Uterus (tissue), 2 donors: ENCODE measurements around the gene PHKG1.

Experiments
- POLR2A ChIP-seq, 2 donors: fragments of 450-650 bp; IDR thresholded peaks; one replicate each; pipeline ENCODE4 v1.6.1; 2016; ENCODE audit warnings: antibody characterized with exemption in 2 of 2, mild to moderate bottlenecking in 1 of 2, moderate library complexity in 1 of 2
- TF ChIP-seq, protein P1 (sequence below), 4 experiments: fragments of 200-600 bp in 2 of 4; fragments of 450-650 bp in 2 of 4; sonication (generic) in 2 of 4; IDR thresholded peaks; one replicate each; pipeline ENCODE4 v1.5.1; 2016 to 2019; ENCODE audit warnings: antibody characterized with exemption in 4 of 4, mild to moderate bottlenecking in 2 of 4, moderate library complexity in 1 of 4

DNA sequence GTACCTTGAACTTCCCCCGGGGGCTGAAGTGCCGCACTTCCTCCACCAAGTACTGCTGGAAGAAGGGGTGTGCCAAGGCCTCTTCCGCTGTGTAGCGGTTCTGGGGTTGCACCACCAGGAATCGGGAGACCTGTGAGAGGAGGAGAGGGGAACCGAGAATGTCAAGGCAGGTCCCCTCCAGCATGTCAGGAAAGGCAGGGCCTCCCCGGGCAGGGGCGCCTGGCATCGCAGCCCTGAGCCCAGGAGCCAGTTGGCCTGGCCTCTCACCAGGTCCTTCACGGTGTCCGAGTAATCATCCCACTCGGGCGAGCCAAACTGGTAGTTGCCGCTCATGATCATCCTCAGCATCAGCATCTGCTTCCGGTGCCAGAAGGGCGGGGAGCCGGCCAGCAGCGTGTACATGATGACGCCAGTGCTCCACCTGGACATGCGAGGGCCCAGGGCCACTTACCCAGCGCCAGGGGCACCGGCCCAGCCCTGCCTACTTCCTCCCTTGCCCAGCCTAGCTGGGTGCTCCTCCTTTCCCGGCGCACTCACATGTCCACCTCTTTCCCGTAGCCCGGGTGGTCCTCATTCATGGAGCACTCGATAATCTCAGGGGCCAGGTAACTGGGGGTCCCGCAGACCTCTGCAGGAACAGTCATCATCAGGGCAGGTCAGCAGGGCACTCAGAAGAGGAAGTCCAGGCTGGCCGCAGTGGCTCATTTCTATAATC is 11.0 kb downstream of the PHKG1 start:
- TF ChIP-seq POLR2A (IDR thresholded peaks at IDR 0.05): no peak
- TF ChIP-seq, protein P1, sequence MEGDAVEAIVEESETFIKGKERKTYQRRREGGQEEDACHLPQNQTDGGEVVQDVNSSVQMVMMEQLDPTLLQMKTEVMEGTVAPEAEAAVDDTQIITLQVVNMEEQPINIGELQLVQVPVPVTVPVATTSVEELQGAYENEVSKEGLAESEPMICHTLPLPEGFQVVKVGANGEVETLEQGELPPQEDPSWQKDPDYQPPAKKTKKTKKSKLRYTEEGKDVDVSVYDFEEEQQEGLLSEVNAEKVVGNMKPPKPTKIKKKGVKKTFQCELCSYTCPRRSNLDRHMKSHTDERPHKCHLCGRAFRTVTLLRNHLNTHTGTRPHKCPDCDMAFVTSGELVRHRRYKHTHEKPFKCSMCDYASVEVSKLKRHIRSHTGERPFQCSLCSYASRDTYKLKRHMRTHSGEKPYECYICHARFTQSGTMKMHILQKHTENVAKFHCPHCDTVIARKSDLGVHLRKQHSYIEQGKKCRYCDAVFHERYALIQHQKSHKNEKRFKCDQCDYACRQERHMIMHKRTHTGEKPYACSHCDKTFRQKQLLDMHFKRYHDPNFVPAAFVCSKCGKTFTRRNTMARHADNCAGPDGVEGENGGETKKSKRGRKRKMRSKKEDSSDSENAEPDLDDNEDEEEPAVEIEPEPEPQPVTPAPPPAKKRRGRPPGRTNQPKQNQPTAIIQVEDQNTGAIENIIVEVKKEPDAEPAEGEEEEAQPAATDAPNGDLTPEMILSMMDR (IDR thresholded peaks at IDR 0.05): no peak
